PC-3 (cell line): Measurements from ENCODE around the gene VGLL3.

ENCODE experiments used
- EZH2 ChIP-seq: fragments of 300-600 bp; sonication (generic); IDR thresholded peaks from one replicate; pipeline ENCODE4 v1.6.1; 2017; ENCODE audit warnings: antibody characterized with exemption, mild to moderate bottlenecking, low read length; ENCODE audit not compliant: unreplicated experiment
- EZH2phosphoT487 ChIP-seq: fragments of 300-600 bp; sonication (generic); IDR thresholded peaks from 2 replicates; pipeline ENCODE4 v1.6.1; 2018; ENCODE audit warnings: mild to moderate bottlenecking, antibody characterized with exemption, low read length, borderline replicate concordance
- TF ChIP-seq, protein P1 (sequence below): fragments of 300-600 bp; sonication (generic); conservative IDR thresholded peaks from 2 replicates; pipeline ENCODE4 v1.5.1; 2017; ENCODE audit warnings: antibody characterized with exemption, low read depth, mild to moderate bottlenecking, low read length

DNA sequence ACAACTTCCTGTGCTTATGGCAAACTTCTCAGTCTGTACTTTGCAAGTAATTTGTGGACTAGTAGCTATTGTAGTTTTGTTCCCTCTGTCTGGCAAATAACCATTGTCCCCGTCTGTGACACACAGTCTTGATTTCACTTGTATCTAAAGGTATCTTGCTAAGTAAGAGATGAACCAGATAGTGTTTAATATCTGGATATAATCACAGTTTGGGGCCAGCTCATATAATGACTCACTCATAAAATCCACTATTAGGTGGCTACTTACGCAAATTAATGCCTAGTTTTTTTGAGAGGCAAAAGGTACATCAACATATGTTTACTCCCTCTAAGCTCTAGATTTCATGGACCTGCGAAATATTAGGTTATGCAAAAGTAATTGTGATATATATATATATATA is 30.4 kb downstream of the VGLL3 start:
- TF ChIP-seq EZH2 (no peak), EZH2phosphoT487 (no peak)
- TF ChIP-seq, protein P1, sequence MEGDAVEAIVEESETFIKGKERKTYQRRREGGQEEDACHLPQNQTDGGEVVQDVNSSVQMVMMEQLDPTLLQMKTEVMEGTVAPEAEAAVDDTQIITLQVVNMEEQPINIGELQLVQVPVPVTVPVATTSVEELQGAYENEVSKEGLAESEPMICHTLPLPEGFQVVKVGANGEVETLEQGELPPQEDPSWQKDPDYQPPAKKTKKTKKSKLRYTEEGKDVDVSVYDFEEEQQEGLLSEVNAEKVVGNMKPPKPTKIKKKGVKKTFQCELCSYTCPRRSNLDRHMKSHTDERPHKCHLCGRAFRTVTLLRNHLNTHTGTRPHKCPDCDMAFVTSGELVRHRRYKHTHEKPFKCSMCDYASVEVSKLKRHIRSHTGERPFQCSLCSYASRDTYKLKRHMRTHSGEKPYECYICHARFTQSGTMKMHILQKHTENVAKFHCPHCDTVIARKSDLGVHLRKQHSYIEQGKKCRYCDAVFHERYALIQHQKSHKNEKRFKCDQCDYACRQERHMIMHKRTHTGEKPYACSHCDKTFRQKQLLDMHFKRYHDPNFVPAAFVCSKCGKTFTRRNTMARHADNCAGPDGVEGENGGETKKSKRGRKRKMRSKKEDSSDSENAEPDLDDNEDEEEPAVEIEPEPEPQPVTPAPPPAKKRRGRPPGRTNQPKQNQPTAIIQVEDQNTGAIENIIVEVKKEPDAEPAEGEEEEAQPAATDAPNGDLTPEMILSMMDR, result no peak
